Calu3 (cell line): Measurements from ENCODE around the gene RTL9. TPM values are rescaled to one million over a fixed set of nuclear protein-coding genes. Genes with fewer than 3 reads are reported as not detected.
A peak's percentile ranks its signal among the peaks of the same experiment; 100 is the strongest.

Experiments used
- BruUV-seq: library from RNA; stranded (reverse); fragments of 400-500 nt; replicated peaks from 2 replicates; lab custom pipeline; 2021; lab: Mats Ljungman, UMichigan
- CTCF ChIA-PET: fragments of 300-600 bp; sonication (Branson Sonifier 250); formaldehyde crosslinking; loops from one replicate; lab custom pipeline; 2022; ENCODE audit warnings: antibody characterized with exemption; lab: Charles Lee
- DNase-seq: peaks from one replicate; pipeline ENCODE4 v3.0.0; 2022
- H3K27ac Mint-ChIP-seq: one replicate; pipeline ENCODE4 v1.8.0; 2022; ENCODE audit warnings: mixed read lengths; ENCODE audit not compliant: unreplicated experiment
- H3K27me3 Mint-ChIP-seq: one replicate; pipeline ENCODE4 v1.8.0; 2022; ENCODE audit warnings: mixed read lengths; ENCODE audit not compliant: unreplicated experiment
- H3K36me3 Mint-ChIP-seq: one replicate; pipeline ENCODE4 v1.8.0; 2022; ENCODE audit warnings: mild to moderate bottlenecking, moderate library complexity, mixed read lengths; ENCODE audit not compliant: insufficient read depth, unreplicated experiment
- H3K4me1 Mint-ChIP-seq: one replicate; pipeline ENCODE4 v1.8.0; 2022; ENCODE audit warnings: mild to moderate bottlenecking, low read depth, mixed read lengths; ENCODE audit not compliant: unreplicated experiment
- H3K4me3 Mint-ChIP-seq: one replicate; pipeline ENCODE4 v1.8.0; 2022; ENCODE audit warnings: mild to moderate bottlenecking, low read depth, moderate library complexity, mixed read lengths; ENCODE audit not compliant: unreplicated experiment
- H3K9me3 Mint-ChIP-seq: one replicate; pipeline ENCODE4 v1.8.0; 2022; ENCODE audit warnings: low read depth, mixed read lengths; ENCODE audit not compliant: unreplicated experiment
- CTCF ChIP-seq: fragments of 200-600 bp; IDR thresholded peaks from one replicate; pipeline ENCODE4 v1.8.0; 2022; ENCODE audit warnings: antibody characterized with exemption; ENCODE audit not compliant: unreplicated experiment
- intact Hi-C: fragments of 100-400 bp; cut with micrococcal nuclease; formaldehyde crosslinking; loops from one replicate; pipeline ENCODE4 v1.10.0; 2022; ENCODE audit not compliant: unreplicated experiment
- total RNA-seq: library from RNA; stranded (reverse); gene quantifications from 2 replicates; pipeline ENCODE4 v1.2.3, GENCODE V29; 2022

The RTL9 gene
- total RNA-seq, 1 experiment from 2014 or later: not detected

- intact Hi-C loops: no loop called here
These were observed 48.2 kb downstream of the RTL9 start for GRCh38 chrX:110406822-110407221.

GRCh38 chrX:110407910-110408545, 49.4 kb downstream of the RTL9 start:
- H3K27me3 Mint-ChIP-seq: no peaks in the 10 kb centered on the region
- CTCF ChIA-PET: interaction anchor here (2.1 kb wide), 1 partner anchor 248 kb away, joined by 12 read pairs; no protein-coding TSS in a partner anchor
- H3K36me3 Mint-ChIP-seq: no peaks in the 10 kb centered on the region
- H3K4me1 Mint-ChIP-seq: peaks cover 11% of the 10 kb centered on the region
- H3K9me3 Mint-ChIP-seq: no peaks in the 10 kb centered on the region
- BruUV-seq: no TSS peak
- peak; percentile 70 for TF ChIP-seq CTCF
- peak; percentile 74 for DNase-seq
- intact Hi-C loops: loop anchor here (1.0 kb wide), 2 partner anchors 248 to 252 kb away; no protein-coding TSS in a partner anchor
- no peak overlapping the region for H3K4me3 Mint-ChIP-seq
- no peak overlapping the region for H3K27ac Mint-ChIP-seq

More at GRCh38 chrX:110406822-110407221, 48.2 kb downstream of the RTL9 start:
- Mint-ChIP-seq H3K36me3 (no peaks in the 10 kb centered on the region), H3K27ac (no peak overlapping the region), H3K27me3 (no peaks in the 10 kb centered on the region), H3K9me3 (no peaks in the 10 kb centered on the region), H3K4me1 (peaks cover 21% of the 10 kb centered on the region), H3K4me3 (no peak overlapping the region)
- CTCF ChIA-PET: interaction anchor here (2.1 kb wide), 1 partner anchor 247 kb away, joined by 12 read pairs; no protein-coding TSS in a partner anchor
- no TSS peak for BruUV-seq
- no peak for TF ChIP-seq CTCF
- DNase-seq: no peak

Other genes starting within 250 kb of the RTL9 start
- gene AMMECR1, start 40.8 kb upstream of the RTL9 start, total RNA-seq: 21.8 and 23.5 TPM in 2 replicates